OCI-LY1 (cell line): ENCODE measurements around the gene PXDN.

Experiments used
- H2AFZ ChIP-seq: fragments of 200-600 bp; sonication (generic), shearing (Covaris generic); 2 replicates; pipeline ENCODE4 v1.6.0; 2014; ENCODE audit warnings: antibody characterized with exemption, mild to moderate bottlenecking, low read length
- H3F3A ChIP-seq: fragments of 200-600 bp; sonication (generic), shearing (Covaris generic); 2 replicates; pipeline ENCODE4 v1.6.0; 2014; ENCODE audit warnings: mild to moderate bottlenecking, antibody characterized with exemption, low read length, moderate library complexity; ENCODE audit not compliant: insufficient read depth
- H3K27ac ChIP-seq: fragments of 200-600 bp; sonication (generic); 2 replicates; pipeline ENCODE4 v1.5.1; 2014; ENCODE audit warnings: low read length, mixed run types, mild to moderate bottlenecking, low read depth; ENCODE audit not compliant: poor library complexity, severe bottlenecking
- H3K27me3 ChIP-seq: fragments of 200-600 bp; sonication (generic); 2 replicates; pipeline ENCODE4 v1.6.0; 2014; ENCODE audit warnings: antibody characterized with exemption, mild to moderate bottlenecking, low read length, moderate library complexity; ENCODE audit not compliant: insufficient read depth
- H3K36me3 ChIP-seq: fragments of 200-600 bp; sonication (generic); 2 replicates; pipeline ENCODE4 v1.6.1; 2014; ENCODE audit warnings: mild to moderate bottlenecking, antibody characterized with exemption, low read length, moderate library complexity, mixed read lengths; ENCODE audit not compliant: insufficient read depth
- H3K4me1 ChIP-seq: fragments of 200-600 bp; sonication (generic); 2 replicates; pipeline ENCODE4 v1.5.1; 2014; ENCODE audit warnings: mild to moderate bottlenecking, low read length, moderate library complexity; ENCODE audit not compliant: insufficient read depth, severe bottlenecking
- H3K4me2 ChIP-seq: fragments of 200-600 bp; sonication (generic), shearing (Covaris generic); 2 replicates; pipeline ENCODE4 v1.6.1; 2014; ENCODE audit warnings: low read length
- H3K4me3 ChIP-seq: fragments of 200-600 bp; sonication (generic); 2 replicates; pipeline ENCODE4 v1.5.1; 2014; ENCODE audit warnings: low read length, low read depth, mild to moderate bottlenecking, mixed read lengths; ENCODE audit not compliant: poor library complexity, severe bottlenecking
- H3K79me2 ChIP-seq: fragments of 200-600 bp; shearing (Covaris generic); 2 replicates; pipeline ENCODE4 v1.6.1; 2016; ENCODE audit warnings: mixed run types, low read length, mixed read lengths; ENCODE audit not compliant: insufficient read depth
- H3K9ac ChIP-seq: fragments of 200-600 bp; sonication (generic), shearing (Covaris generic); 2 replicates; pipeline ENCODE4 v1.6.1; 2014; ENCODE audit warnings: mild to moderate bottlenecking, low read length, mixed read lengths
- H3K9me2 ChIP-seq: fragments of 200-600 bp; sonication (generic), shearing (Covaris generic); 2 replicates; pipeline ENCODE4 v1.6.1; 2014; ENCODE audit warnings: low read depth, mild to moderate bottlenecking, low read length, mixed read lengths
- H3K9me3 ChIP-seq: fragments of 200-600 bp; shearing (Covaris generic); 2 replicates; pipeline ENCODE4 v1.6.1; 2014; ENCODE audit warnings: low read length, mixed read lengths
- H4K20me1 ChIP-seq: fragments of 200-600 bp; sonication (generic), shearing (Covaris generic); 2 replicates; pipeline ENCODE4 v1.6.0; 2016; ENCODE audit warnings: mild to moderate bottlenecking, low read length; ENCODE audit not compliant: insufficient read depth
- EZH2 ChIP-seq: fragments of 200-600 bp; sonication (generic), shearing (Covaris generic); IDR thresholded peaks from 2 replicates; pipeline ENCODE4 v1.8.0; 2017; ENCODE audit warnings: borderline replicate concordance, mixed run types, mild to moderate bottlenecking, antibody characterized with exemption, low read length, moderate library complexity, mixed read lengths
- TF ChIP-seq, protein P1 (sequence below): fragments of 200-600 bp; sonication (generic), shearing (Covaris generic); IDR thresholded peaks from 2 replicates; pipeline ENCODE4 v1.5.1; 2017; ENCODE audit warnings: mild to moderate bottlenecking, antibody characterized with exemption, low read length, moderate library complexity, mixed read lengths

PXDN gene

DNA sequence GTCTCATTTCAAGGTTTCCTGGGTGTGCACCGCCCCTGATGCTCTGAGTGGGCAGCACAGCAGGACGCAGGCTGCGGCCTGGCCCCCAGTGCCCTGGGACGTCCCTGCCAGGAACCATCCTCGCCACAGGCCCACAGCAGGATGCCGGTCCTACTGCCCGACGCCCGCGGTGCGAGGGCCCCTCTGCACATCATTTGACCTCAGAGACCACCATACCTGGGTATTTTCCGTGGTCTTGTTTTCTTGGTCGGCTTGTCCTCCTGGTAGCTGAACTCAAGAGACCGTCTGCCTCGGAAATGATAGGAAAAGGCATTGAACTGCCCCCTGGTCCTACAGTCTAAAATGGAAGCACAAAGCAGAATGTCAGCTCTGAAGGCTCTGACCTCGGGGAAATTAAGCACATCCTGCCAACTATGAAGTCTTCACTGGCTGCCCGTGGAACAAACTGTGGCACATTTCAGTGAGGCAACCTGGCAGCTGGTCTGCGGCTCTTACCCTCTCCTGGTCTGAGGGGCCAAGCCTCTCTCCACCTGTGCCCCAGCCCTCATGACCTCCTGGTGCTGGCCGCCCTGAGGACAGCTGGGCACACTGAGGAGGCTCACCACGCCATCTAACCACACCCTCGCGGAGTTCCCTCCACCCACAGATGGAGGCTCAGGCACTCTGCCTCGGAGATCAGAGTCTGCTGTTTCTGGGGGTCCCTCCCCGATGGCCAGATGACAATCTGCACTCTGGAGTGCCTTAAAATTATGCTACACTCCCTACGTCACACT lies 105.0 kb downstream of the PXDN start:
- Histone ChIP-seq H3K9me3 (no peaks in the 10 kb centered on the region), H3K4me3 (no peak overlapping the region), H3K79me2 (no peaks in the 10 kb centered on the region), H4K20me1 (no peaks in the 10 kb centered on the region), H3K4me2 (no peak overlapping the region), H3F3A (no peaks in the 10 kb centered on the region), H3K4me1 (no peaks in the 10 kb centered on the region), H3K9ac (no peak overlapping the region), H3K27ac (no peak overlapping the region), H3K9me2 (no peaks in the 10 kb centered on the region), H2AFZ (no peak overlapping the region), H3K36me3 (no peaks in the 10 kb centered on the region), H3K27me3 (no peaks in the 10 kb centered on the region)
- TF ChIP-seq EZH2, result no peak
- TF ChIP-seq, protein P1, sequence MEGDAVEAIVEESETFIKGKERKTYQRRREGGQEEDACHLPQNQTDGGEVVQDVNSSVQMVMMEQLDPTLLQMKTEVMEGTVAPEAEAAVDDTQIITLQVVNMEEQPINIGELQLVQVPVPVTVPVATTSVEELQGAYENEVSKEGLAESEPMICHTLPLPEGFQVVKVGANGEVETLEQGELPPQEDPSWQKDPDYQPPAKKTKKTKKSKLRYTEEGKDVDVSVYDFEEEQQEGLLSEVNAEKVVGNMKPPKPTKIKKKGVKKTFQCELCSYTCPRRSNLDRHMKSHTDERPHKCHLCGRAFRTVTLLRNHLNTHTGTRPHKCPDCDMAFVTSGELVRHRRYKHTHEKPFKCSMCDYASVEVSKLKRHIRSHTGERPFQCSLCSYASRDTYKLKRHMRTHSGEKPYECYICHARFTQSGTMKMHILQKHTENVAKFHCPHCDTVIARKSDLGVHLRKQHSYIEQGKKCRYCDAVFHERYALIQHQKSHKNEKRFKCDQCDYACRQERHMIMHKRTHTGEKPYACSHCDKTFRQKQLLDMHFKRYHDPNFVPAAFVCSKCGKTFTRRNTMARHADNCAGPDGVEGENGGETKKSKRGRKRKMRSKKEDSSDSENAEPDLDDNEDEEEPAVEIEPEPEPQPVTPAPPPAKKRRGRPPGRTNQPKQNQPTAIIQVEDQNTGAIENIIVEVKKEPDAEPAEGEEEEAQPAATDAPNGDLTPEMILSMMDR, result no peak

DNA sequence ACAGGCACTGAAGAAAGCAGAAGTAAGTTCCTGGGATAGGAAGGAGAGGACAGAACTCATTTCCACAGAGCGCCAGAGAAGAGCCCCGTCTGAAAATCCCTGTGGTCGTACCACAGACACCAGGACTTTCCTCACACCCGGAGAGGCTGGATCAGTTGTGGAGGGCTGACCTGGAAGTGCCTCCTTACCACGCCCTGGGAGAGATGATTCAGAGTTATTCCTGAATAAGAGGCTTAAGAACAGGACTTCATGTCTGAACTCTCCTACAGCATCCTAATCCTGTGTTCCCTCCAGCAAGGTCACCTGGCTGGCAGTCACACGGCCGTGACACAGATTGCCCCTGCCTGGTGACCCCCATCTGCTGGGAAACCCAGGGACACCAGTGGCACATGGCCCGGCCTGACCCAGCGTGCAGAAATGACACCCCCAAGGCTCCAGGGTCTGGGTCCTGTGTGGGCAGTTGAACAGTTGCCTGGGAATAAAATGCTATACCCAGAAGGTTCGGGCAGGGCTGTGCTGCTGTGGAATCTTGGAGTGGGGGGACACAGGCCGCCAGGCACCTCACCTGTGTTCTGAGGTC lies 105.9 kb downstream of the PXDN start:
- TF ChIP-seq, protein P1, result no peak
- TF ChIP-seq EZH2, result no peak
- H3K36me3 ChIP-seq, result no peaks in the 10 kb centered on the region
- H3K4me1 ChIP-seq, result no peaks in the 10 kb centered on the region

DNA sequence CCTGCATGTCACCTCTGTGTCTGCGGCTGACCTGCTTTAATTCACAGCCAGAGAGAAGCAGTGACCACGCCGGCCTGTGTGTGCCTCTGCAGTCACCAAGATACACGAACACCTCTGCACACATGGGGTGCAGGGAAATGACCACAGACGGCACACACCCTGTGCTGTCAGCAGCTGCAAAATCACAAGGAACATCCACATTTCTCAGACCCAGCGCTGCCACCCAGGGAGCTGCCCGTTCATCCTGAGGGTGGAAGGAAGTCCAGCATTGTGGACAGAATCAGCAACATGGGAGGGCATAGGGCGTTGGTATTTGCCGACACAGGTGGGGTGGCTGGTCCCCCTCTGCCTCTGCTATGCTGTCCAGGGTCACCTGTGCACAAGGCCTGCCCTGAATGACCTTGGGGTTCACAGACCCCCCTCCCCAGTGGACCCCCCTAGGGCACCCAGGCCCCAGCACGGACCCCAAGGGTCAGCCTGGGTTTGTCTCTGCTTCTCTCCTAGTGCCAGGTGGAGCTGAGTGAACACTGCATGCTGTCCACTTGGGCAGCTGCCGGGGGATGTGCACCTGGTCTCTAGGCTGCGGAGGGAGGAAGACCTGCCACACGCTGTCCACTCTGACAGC lies 107.4 kb downstream of the PXDN start:
- Histone ChIP-seq H2AFZ (no peak overlapping the region), H3K4me1 (no peaks in the 10 kb centered on the region)
- TF ChIP-seq EZH2, result no peak
- TF ChIP-seq, protein P1, result no peak

More for the DNA sequence above, 105.9 kb downstream of the PXDN start:
- Histone ChIP-seq H3K9ac (no peak overlapping the region), H4K20me1 (no peaks in the 10 kb centered on the region), H3K9me2 (no peaks in the 10 kb centered on the region), H3K4me2 (no peak overlapping the region), H3F3A (no peaks in the 10 kb centered on the region), H2AFZ (no peak overlapping the region), H3K79me2 (no peaks in the 10 kb centered on the region), H3K9me3 (no peaks in the 10 kb centered on the region), H3K27ac (no peak overlapping the region), H3K27me3 (no peaks in the 10 kb centered on the region), H3K4me3 (no peak overlapping the region)

More for the DNA sequence above, 107.4 kb downstream of the PXDN start:
- Histone ChIP-seq H3K4me3 (no peak overlapping the region), H3K27ac (no peak overlapping the region), H3K36me3 (no peaks in the 10 kb centered on the region), H3K27me3 (no peaks in the 10 kb centered on the region), H3F3A (no peaks in the 10 kb centered on the region), H3K79me2 (no peaks in the 10 kb centered on the region), H3K4me2 (no peak overlapping the region), H3K9me2 (no peaks in the 10 kb centered on the region), H3K9ac (no peak overlapping the region), H4K20me1 (no peaks in the 10 kb centered on the region), H3K9me3 (no peaks in the 10 kb centered on the region)
